HepG2 (cell line): ENCODE results near the gene PRAC1. TPM values are rescaled to one million over a fixed set of nuclear protein-coding genes. Genes with fewer than 3 reads are reported as not detected.

Source experiments
- ATAC-seq: fragments of 200-7000 bp; cut with Tn5 transposase; 3 replicates; pipeline ENCODE4 v1.9.1; 2020; ENCODE audit warnings: mild to moderate bottlenecking, moderate library complexity
- BruUV-seq: library from RNA; stranded (reverse); fragments of 400-500 nt; replicated peaks from 2 replicates; lab custom pipeline; 2021; lab: Mats Ljungman, UMichigan
- CTCF ChIA-PET: fragments of 300-600 bp; formaldehyde crosslinking; extraction: SDS; loops from one replicate; lab custom pipeline; 2021; ENCODE audit warnings: low total read pairs, inconsistent platforms, low intra/inter-chr PET ratio; lab: Yijun Ruan, JAX
- POLR2A ChIA-PET: fragments of 350-600 bp; sonication (Branson Sonifier 250); formaldehyde crosslinking; loops from one replicate; lab custom pipeline; 2020; ENCODE audit warnings: antibody characterized with exemption, inconsistent platforms; lab: Yijun Ruan, JAX
- DNase-seq: peaks from one replicate; pipeline ENCODE4 v3.0.0-alpha.2; 2015; ENCODE audit warnings: low spot score
- FAIRE-seq: peaks from 3 replicates; lab custom pipeline; 2011; peaks lifted over from hg19 to GRCh38; lab: Jason Lieb, UNC
- H2AFZ ChIP-seq: one replicate; pipeline ENCODE4 v1.6.1; 2011; ENCODE audit warnings: low read length, inconsistent platforms
- H3K27ac ChIP-seq: fragments of 300-600 bp; 3 replicates; pipeline ENCODE4 v1.8.0; 2011; ENCODE audit warnings: mixed run types, mild to moderate bottlenecking, mixed read lengths, low read length, inconsistent platforms; ENCODE audit not compliant: insufficient read depth; ENCODE audit errors: extremely low read length
- H3K27me3 ChIP-seq, 2 experiments: fragments of 200-600 bp in 1 of 2; 2 replicates in 1 of 2; 3 replicates in 1 of 2; pipeline versions ENCODE4 v1.6.0 to v1.8.0; 2011; ENCODE audit warnings: low read length in 2 of 2, mild to moderate bottlenecking in 2 of 2, moderate library complexity in 2 of 2, inconsistent platforms in 1 of 2; ENCODE audit not compliant: insufficient read depth in 2 of 2, control insufficient read depth in 1 of 2
- H3K36me3 ChIP-seq, 2 experiments: fragments of 200-600 bp in 1 of 2; replicated peaks in 1 of 2; 2 replicates in 1 of 2; 3 replicates in 1 of 2; pipeline versions ENCODE4 v1.5.1 to v1.8.0; 2011; ENCODE audit warnings: low read length in 2 of 2, inconsistent platforms in 1 of 2; ENCODE audit not compliant: insufficient read depth in 2 of 2, control insufficient read depth in 1 of 2
- H3K4me1 ChIP-seq: 2 replicates; pipeline ENCODE4 v1.5.1; 2012; ENCODE audit warnings: low read length, inconsistent platforms; ENCODE audit not compliant: insufficient read depth
- H3K4me2 ChIP-seq: 2 replicates; pipeline ENCODE4 v1.6.0; 2011; ENCODE audit warnings: low read depth, low read length, inconsistent platforms
- H3K4me3 ChIP-seq, 3 experiments: fragments of 200-600 bp in 1 of 3; sonication (generic), shearing (Covaris generic) in 1 of 3; replicated peaks in 1 of 3; 2 replicates each; pipeline ENCODE4 v1.5.1; 2011 to 2016; ENCODE audit warnings: low read length in 3 of 3, inconsistent platforms in 2 of 3, low read depth in 2 of 3, mild to moderate bottlenecking in 2 of 3, control low read depth in 1 of 3, mixed read lengths in 1 of 3; ENCODE audit not compliant: insufficient read depth in 1 of 3
- H3K79me2 ChIP-seq: one replicate; pipeline ENCODE4 v1.6.1; 2011; ENCODE audit warnings: low read length, inconsistent platforms; ENCODE audit not compliant: insufficient read depth
- H3K9ac ChIP-seq: 2 replicates; pipeline ENCODE4 v1.6.0; 2011; ENCODE audit warnings: mild to moderate bottlenecking, low read depth, low read length, inconsistent platforms; ENCODE audit not compliant: insufficient read depth
- H3K9me3 ChIP-seq: 2 replicates; pipeline ENCODE4 v1.5.1; 2012; ENCODE audit warnings: mild to moderate bottlenecking, low read length
- H4K20me1 ChIP-seq: 2 replicates; pipeline ENCODE4 v1.6.0; 2011; ENCODE audit warnings: inconsistent platforms, mild to moderate bottlenecking, low read length, moderate library complexity; ENCODE audit not compliant: insufficient read depth
- PTBP1 ChIP-seq: fragments of 200-400 bp; formaldehyde crosslinking; IDR thresholded peaks from 2 replicates; pipeline ENCODE4 v1.6.1; 2018; ENCODE audit warnings: low read length, low read depth; ENCODE audit not compliant: poor library complexity, severe bottlenecking
- TFDP2 ChIP-seq: sonication (generic); formaldehyde crosslinking; IDR thresholded peaks from 2 replicates; pipeline ENCODE4 v1.4.0; 2020; ENCODE audit warnings: missing genetic modification reagents
- ZNF138 ChIP-seq: sonication (generic); formaldehyde crosslinking; IDR thresholded peaks from 2 replicates; pipeline ENCODE4 v1.5.0; 2020; ENCODE audit warnings: mild to moderate bottlenecking, low read depth, missing genetic modification reagents
- WGBS: methylation state at CpG from one replicate; pipeline ENCODE4 v1.1.6; 2017; ENCODE audit warnings: low lambda C conversion rate; 5-methylcytosine and 5-hydroxymethylcytosine counted together
- in situ Hi-C: cut with HindIII; loops from 2 replicates; pipeline ENCODE4 v1.10.0; 2017; ENCODE audit warnings: low pct_unique_long_range_greater_than_20kb; ENCODE audit not compliant: extremely low pct_ligation_motif_present
- intact Hi-C: fragments of 100-400 bp; cut with micrococcal nuclease; formaldehyde crosslinking; loops from one replicate; pipeline ENCODE4 v1.10.0; 2022; ENCODE audit not compliant: unreplicated experiment
- polyA plus RNA-seq, 8 experiments: library from polyadenylated mRNA; depleted of rRNA in 3 of 8; stranded (reverse) in 7 of 8; unstranded in 1 of 8; fragments of >200 nt; fragmentation: Illumina TruSeq in 4 of 8; extraction: Trizol in 4 of 8; gene quantifications; 2 replicates each; pipeline versions ENCODE4 v1.2.1 to v1.2.3, GENCODE V29; 2011 to 2016; ENCODE audit warnings: low read depth in 4 of 8, missing spikeins in 1 of 8, mixed read lengths in 1 of 8; ENCODE audit not compliant: insufficient read depth in 1 of 8
- total RNA-seq, 5 experiments: library from RNA; depleted of rRNA; stranded (reverse); fragments of >200 nt; fragmentation: Illumina TruSeq; extraction: Trizol; gene quantifications; 2 replicates each; pipeline ENCODE4 v1.2.3, GENCODE V29; 2016; ENCODE audit warnings: low read depth in 1 of 5

PRAC1 gene
- total and polyA plus RNA-seq, 2 of the 13 experiments (the other 11 are each of a cell fraction or from before 2014, with no cell fraction given) = not detected

GRCh38 chr17:48728232-48729231 is 6.2 kb upstream of the PRAC1 start, which contains the start of gene HOXB13:
Gene HOXB13, minus strand, starts transcription at chr17:48728750. Its CDS starts 157 bp downstream, at chr17:48728593.
- H2AFZ ChIP-seq = no peak within 1 kb of the TSS
- DNase-seq (no peak), FAIRE-seq (no peak)
- no peak within 1 kb of the TSS for H3K4me3 ChIP-seq
- H3K27me3 ChIP-seq = peaks cover 20 to 92% of the 10 kb centered on the region in 2 experiments; a peak in 4 of 5 replicates
- no TSS peak for BruUV-seq
- ChIA-PET POLR2A (no interaction called here), CTCF (no interaction called here)
- H3K79me2 ChIP-seq = no peaks in the 10 kb centered on the region
- H3K27ac ChIP-seq = no peak within 1 kb of the TSS
- in situ Hi-C loops = loop anchor here (5.0 kb wide), 2 partner anchors 59 to 149 kb away; no protein-coding TSS in a partner anchor
- WGBS = 34% methylated on average over 39 of the region's 55 CpGs
- H3K4me2 ChIP-seq = no peak within 1 kb of the TSS
- peaks cover 4% of the 10 kb centered on the region; the same call in 1 of the 2 replicates for H4K20me1 ChIP-seq
- no peaks in the 10 kb centered on the region for H3K9me3 ChIP-seq
- H3K36me3 ChIP-seq = no peaks in the 10 kb centered on the region
- TF ChIP-seq PTBP1 = peak; percentile 33
- no peak for TF ChIP-seq TFDP2 (CRISPR knock-in tag)
- no peak for TF ChIP-seq ZNF138
- TF ChIP-seq, all 625 proteins: peak for 1
- no peak within 1 kb of the TSS for H3K9ac ChIP-seq
- ATAC-seq = no peak
- peaks cover 8% of the 10 kb centered on the region for H3K4me1 ChIP-seq
- intact Hi-C loops = no loop called here
